Endometrium (tissue), 2 donors: ENCODE results near the gene DUSP16.

ENCODE experiments used
- FAIRE-seq: peaks from 2 replicates; lab custom pipeline; 2012; peaks lifted over from hg19 to GRCh38; lab: Jason Lieb, UNC
- donor health status: control.
- donor health status: control.

The DUSP16 gene

DNA sequence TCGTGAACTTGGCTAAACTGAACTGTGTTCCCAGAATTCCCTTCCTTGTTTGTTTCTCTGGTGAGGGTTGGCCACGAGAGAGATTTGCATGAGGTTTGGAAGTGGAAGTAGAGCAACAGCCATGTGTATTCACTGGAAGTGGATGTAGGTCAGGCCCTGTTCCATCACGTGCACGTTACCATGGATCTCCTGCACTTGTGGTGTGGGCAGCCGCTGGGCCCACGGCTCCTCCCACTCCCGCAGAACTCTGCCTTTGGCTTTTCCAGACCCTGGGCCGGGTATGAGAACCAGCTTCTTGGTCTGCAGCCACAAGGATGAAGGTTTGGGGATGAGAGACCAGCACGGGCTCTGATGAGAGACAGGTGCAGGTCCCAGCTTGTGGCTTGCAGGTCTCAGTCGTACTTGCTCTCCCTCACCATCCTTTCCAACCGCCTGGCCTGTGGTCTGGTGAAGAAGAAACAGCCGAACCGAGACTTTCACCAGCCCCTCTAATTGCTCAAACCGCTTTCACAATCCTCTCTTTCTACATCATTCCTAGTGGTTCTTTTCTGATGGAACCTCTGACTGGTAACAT lies 94.9 kb downstream of the DUSP16 start:
- no peak for FAIRE-seq

DNA sequence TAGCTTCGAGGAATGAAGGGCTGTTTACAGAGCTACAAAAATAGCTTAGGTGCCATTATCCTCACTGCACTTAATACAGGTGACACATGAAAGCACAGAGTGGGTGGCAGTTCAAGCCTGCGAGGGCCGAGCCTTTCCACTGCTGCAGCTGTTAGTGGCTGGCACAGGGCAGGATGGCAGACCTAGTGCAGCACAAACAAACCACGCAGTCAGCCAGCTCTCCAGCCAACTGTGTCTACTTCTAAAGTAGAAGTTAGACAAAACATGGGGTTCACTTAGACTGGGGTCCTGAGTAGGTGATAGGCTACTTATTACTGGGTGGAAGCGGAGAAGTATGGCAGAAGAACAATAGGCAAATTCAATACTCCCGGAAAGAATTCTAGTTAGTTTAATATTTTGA lies 95.4 kb downstream of the DUSP16 start:
- FAIRE-seq: no peak

GRCh38 chr12:12466157-12466556 lies 96.5 kb downstream of the DUSP16 start:
- no peak for FAIRE-seq

DNA sequence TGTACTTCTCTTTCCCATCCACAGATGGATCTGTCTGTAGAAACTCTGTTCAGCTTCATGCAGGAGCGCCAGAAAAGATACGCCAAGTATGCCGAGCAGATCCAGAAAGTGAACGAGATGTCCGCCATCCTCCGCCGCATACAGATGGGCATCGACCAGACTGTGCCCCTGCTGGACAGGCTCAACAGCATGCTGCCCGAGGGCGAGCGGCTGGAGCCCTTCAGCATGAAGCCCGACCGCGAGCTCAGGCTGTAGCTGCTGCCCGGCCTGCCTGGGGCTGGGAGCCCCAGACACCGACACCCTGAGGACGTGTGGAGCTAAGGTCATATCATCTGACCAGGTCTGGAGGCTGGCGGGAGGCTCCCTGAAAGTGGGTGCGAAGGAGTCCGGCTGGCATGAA lies 97.1 kb downstream of the DUSP16 start:
- no peak for FAIRE-seq

DNA sequence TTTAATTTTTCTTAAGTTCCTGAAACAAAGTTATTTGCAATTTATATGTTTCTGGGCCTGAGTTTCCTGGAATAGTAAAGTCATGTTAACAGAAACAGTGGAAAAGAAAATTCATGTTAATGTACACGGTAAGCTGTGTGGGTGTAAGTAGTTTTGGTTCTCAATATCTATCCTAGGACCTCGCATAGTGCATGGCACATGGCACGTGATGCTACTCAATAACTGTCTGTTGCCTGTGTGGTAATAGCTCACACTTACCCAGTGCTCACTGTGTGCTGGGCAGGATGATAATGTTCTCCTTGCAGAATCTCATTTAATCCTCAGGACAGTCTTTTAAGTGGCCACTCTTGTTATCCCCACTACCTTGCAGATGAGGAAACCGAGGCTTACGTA lies 100.7 kb downstream of the DUSP16 start:
- no peak for FAIRE-seq

GRCh38 chr12:12460935-12461922 lies 101.4 kb downstream of the DUSP16 start:
- FAIRE-seq: no peak

- no peak for FAIRE-seq
Measured at GRCh38 chr12:12456637-12457036, 106.0 kb downstream of the DUSP16 start.

DNA sequence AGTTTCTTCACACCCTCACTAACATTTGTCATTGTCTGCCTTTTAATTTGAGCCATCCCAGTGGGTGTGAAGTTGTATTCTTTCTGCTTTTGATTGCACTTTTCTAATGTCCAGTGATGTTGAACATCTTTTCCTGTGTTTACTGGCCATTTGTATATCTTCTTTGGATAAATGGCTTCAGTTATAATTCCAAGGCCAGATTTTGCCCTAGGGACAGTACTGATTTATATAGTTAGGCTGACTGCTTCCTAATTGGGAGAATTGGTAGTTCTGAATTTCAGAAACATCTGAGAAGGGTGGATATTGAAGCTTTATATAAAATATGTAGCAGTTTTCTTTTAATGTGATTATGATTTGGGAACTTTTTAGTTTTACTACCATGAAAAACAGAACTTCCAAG lies 108.3 kb downstream of the DUSP16 start:
- no peak for FAIRE-seq

- no peak for FAIRE-seq
Measured at GRCh38 chr12:12453635-12454034, 109.0 kb downstream of the DUSP16 start.

DNA sequence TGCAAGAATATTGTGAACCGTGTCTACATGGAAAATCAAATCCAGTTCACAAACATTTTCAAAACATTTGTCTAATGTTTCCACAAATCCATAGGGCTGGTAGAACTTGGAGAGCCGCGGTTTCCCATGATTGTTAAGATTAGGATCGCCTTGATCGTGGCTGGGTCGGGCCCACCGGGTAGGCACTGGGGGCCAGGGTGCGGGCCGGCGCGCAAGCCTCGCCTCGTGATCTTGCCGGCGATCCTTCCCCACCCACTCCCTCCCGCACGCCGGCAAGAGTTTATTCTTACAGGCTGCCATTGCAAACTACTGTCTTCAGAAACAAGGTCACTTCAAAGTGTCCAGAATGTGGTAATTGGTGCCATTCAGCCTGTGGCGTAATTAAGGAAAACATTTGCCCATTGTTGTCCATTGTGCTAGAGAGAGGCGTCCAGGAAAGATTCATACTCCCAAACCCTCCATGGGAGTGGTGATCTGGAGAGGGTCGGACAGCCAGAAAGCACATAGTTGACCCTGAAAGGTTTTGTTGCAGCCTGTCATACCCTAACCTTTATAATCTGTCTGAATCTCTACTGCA lies 110.2 kb downstream of the DUSP16 start:
- FAIRE-seq: no peak

GRCh38 chr12:12451098-12451497 lies 111.6 kb downstream of the DUSP16 start:
- peak; percentile 12 for FAIRE-seq

- FAIRE-seq: no peak
Measured at GRCh38 chr12:12450043-12450471, 112.6 kb downstream of the DUSP16 start.

GRCh38 chr12:12449533-12450025 lies 113.1 kb downstream of the DUSP16 start:
- no peak for FAIRE-seq

DNA sequence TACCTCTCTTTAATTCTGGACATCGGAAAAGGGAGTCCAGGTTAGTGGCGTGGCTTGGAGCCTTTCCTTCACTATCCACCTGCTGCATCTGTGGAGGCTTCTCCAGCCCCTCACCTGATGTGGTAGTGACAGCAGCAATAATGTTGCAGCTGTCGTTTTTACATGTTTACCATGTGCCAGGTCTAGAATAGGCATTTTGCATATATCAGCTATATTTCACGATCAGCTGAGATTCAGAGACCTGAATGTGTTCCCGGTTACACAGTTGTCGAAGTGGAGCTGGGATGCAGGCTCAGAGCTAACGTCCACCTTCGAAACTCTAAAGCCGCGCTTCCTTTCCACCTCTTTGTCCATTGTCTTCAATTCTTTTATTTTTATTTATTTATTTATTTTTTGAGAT lies 114.8 kb downstream of the DUSP16 start:
- no peak for FAIRE-seq

DNA sequence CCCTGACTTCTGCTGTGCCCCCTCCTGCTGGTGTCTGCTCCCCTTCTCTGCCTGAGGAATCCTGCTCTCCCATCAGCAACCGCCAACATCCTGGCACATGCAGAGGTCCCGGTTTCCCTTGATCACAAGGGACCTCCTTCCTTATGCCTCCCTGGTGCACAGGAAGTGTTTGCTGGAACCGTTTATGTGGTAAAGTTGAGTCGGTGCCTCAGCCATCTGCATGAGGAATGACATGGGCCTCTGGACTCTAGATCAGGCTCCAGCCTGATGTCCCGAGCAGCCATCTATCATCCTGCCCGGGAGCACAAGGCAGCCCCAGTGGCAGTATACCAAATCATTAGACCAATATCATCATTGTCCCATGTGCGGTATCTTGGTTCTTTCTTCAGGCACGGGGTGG lies 115.4 kb downstream of the DUSP16 start:
- FAIRE-seq: no peak

GRCh38 chr12:12446786-12447185 lies 115.9 kb downstream of the DUSP16 start:
- FAIRE-seq: no peak

DNA sequence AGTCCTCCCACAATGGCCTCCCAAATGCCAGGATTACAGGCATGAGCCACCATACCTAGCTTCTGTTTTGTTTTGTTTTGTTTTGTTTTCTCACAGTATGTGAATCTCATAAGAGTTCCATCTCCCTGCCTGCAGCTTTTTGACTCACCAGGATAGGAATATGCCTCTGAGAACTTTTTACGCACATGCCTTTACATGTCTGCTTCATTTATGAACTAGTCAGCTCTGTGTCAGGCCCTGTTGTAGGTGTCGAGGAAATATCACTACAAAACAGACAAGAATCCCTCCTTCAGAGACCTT lies 116.8 kb downstream of the DUSP16 start:
- FAIRE-seq: no peak

- no peak for FAIRE-seq
Measured at GRCh38 chr12:12445165-12445881, 117.3 kb downstream of the DUSP16 start.

DNA sequence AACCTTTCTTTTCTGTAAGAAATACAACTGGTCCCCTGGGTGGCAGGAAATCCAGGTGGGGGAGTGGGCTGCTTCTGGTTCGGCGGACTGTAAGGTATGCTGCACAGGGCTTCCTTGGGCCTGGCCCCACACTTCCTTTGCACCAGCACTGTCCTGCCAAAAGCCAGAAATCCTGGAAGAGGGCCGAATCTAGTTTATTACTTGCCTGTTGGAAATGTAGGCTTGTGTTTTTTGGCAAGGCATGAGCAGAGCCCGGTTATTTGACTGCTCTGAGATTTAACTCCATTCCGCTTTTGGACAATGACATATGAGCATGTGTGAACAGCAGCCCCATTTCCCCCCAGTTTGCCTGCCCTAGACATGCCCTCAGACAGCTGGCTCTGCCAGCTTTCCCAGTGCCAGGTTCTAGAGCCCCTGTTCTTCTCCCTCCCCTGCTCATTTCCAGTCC lies 119.2 kb downstream of the DUSP16 start:
- no peak for FAIRE-seq

DNA sequence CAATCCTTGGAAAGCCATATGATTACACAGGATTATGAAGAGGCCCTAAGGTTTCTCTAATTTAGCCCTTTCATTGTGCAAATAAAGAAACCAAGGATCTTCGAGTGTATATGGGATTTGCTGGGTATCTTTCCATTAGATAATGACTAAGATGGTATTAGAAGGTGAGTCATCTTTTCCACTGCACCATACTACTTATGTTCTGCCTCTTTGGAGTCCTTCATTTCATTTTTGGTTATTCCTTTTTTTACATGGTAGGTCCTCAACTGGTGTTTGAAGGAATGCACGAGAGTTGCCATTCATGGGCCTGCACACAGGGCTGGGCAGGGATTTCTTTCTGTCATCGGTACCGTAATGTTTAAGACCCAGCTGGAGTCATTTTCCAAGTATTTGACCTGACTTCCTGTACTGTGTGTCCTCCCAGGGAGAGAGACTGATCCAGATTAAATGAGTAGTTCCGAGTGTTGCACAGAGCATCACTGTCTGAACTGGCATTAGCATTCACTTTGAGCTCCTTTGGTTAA lies 120.1 kb downstream of the DUSP16 start:
- no peak for FAIRE-seq

DNA sequence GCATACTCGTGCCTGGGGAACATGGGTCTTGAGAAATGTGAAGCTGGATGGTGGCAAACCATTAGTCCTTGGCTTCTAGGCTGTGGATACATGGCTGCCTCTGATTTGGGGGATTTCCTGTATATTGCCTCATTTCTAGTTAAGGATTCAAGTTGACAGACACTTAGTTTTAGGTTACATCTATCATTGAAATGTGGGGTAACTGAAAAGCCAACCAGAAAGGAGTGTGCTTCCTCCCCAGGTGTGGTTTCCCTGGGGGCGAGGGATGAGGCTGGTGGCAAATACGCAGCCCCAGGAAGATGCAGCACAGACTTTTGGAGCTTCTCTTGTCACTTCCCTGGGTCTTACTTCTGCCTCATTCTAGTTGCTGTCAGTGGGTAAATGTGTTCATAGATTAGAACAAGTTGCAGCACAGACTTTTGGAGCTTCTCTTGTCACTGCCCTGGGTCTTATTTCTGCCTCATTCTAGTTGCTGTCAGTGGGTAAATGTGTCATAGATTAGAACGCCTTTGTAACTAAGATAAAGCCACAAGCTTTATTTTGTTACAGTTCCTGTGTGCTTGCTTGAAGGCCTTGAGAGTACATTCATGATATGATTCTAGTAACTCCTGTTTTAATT lies 120.7 kb downstream of the DUSP16 start:
- FAIRE-seq: no peak

GRCh38 chr12:12441429-12441807 lies 121.2 kb downstream of the DUSP16 start:
- FAIRE-seq: no peak
